HG02610 (cell line): ENCODE results near the gene LTBP4.
"Not testable (repeated sequence)": the region's sequence is repeated elsewhere in the genome, so short reads cannot be mapped to it uniquely, and the experiment has no call there.

Experiments used
- ATAC-seq: cut with Tn5 transposase; IDR thresholded peaks from one replicate; pipeline ENCODE4 v1.9.1; 2021; ENCODE audit warnings: mild to moderate bottlenecking, moderate library complexity; ENCODE audit not compliant: unreplicated experiment

The LTBP4 gene, protein sequence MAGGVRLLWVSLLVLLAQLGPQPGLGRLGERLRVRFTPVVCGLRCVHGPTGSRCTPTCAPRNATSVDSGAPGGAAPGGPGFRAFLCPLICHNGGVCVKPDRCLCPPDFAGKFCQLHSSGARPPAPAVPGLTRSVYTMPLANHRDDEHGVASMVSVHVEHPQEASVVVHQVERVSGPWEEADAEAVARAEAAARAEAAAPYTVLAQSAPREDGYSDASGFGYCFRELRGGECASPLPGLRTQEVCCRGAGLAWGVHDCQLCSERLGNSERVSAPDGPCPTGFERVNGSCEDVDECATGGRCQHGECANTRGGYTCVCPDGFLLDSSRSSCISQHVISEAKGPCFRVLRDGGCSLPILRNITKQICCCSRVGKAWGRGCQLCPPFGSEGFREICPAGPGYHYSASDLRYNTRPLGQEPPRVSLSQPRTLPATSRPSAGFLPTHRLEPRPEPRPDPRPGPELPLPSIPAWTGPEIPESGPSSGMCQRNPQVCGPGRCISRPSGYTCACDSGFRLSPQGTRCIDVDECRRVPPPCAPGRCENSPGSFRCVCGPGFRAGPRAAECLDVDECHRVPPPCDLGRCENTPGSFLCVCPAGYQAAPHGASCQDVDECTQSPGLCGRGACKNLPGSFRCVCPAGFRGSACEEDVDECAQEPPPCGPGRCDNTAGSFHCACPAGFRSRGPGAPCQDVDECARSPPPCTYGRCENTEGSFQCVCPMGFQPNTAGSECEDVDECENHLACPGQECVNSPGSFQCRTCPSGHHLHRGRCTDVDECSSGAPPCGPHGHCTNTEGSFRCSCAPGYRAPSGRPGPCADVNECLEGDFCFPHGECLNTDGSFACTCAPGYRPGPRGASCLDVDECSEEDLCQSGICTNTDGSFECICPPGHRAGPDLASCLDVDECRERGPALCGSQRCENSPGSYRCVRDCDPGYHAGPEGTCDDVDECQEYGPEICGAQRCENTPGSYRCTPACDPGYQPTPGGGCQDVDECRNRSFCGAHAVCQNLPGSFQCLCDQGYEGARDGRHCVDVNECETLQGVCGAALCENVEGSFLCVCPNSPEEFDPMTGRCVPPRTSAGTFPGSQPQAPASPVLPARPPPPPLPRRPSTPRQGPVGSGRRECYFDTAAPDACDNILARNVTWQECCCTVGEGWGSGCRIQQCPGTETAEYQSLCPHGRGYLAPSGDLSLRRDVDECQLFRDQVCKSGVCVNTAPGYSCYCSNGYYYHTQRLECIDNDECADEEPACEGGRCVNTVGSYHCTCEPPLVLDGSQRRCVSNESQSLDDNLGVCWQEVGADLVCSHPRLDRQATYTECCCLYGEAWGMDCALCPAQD (N-terminal part only)

DNA sequence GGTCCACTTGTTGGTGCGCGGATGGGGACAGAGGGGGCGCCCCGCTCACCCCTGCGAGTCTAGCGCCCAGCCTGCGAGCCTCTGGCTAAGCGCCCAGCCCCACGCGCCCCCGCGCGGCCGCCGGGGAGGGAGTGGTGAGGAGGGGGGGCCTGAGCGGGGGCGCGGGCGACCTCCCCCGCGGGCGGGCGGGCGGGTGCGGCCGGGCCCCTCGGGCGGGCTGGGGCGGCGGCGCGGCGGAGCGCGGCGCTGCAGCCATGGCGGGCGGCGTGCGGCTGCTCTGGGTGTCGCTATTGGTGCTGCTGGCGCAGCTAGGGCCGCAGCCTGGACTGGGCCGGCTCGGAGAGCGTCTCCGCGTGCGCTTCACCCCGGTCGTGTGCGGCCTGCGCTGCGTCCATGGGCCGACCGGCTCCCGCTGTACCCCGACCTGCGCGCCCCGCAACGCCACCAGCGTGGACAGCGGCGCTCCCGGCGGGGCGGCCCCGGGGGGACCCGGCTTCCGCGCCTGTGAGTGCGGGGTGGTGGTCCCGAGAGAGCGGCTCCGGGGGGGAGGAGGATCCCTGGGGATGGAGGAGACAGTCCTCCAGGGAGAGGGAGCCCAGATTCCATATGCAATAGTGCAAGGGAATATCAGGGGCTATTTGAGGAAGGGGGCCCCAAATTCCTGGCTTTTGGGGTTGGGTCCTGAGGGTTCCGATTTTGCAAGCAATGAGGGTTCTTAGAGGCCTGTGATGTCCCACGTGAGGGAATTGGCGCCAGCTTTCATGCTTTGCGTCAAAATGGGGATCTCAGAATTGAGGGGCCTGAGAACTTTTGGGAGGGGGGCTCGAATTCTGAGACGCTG, at the start of gene LTBP4:
LTBP4 (plus strand) TSS at position 236 of the 841 bp plus-strand sequence; CDS start at position 255, 19 bp downstream.
- no peak for ATAC-seq

DNA sequence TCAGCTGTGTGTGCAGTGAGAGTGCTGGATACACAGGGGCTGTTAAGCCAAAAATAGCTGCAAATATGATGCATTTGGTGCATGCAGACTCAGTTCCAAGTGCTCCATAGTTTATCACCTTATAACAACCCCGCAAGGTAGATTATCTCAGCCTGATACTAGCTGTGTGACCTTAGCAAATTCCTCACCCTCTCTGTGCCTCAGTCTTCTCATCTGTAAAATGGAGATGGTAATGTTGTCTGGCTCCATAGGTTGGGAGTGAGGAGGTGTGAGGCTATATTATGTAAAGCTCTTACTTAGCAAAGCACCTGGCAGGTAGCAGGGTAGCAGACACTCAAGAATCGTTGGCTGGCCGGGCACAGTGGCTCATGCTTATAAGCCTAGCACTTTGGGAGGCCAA, 48.3 kb upstream of the LTBP4 start:
- ATAC-seq, result no peak

DNA sequence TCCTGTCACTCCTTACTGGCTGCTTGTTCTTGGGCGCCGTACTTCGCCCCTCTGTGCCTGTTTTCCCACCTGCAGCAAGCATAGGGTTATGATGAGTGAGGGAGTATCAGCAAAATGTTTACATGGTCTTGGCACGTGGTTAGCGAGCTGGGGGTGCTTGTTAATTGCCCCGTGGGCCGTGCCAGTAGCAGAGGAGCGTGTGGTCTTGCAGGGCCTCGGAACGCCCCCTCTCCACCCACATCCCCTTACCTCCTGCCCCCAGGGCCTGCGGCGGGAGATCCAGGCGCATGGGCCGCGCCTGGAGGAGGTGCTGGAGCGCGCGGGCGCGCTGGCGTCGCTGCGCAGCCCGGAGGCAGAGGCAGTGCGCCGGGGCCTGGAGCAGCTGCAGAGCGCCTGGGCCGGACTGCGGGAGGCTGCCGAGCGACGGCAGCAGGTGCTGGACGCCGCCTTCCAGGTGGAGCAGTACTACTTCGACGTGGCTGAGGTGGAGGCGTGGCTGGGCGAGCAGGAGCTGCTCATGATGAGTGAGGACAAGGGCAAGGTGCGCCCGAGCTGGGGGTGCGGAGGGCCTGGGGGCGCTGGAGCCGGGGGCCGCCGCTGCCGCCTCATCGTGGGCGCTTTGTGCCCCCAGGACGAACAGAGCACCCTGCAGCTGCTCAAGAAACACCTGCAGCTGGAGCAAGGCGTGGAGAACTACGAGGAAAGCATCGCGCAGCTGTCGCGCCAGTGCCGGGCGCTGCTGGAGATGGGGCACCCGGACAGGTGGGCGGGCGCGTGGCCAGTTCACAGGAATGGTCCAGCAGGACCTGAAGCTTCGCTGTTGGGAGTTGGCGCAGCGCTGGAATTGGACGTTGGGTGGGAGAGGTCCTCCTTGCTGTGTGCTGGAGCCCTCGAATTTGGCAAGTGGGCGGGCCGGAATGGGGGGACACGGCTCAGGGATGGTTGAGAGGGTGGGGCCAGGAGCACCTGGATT, 47.0 kb upstream of the LTBP4 start:
- no peak for ATAC-seq

DNA sequence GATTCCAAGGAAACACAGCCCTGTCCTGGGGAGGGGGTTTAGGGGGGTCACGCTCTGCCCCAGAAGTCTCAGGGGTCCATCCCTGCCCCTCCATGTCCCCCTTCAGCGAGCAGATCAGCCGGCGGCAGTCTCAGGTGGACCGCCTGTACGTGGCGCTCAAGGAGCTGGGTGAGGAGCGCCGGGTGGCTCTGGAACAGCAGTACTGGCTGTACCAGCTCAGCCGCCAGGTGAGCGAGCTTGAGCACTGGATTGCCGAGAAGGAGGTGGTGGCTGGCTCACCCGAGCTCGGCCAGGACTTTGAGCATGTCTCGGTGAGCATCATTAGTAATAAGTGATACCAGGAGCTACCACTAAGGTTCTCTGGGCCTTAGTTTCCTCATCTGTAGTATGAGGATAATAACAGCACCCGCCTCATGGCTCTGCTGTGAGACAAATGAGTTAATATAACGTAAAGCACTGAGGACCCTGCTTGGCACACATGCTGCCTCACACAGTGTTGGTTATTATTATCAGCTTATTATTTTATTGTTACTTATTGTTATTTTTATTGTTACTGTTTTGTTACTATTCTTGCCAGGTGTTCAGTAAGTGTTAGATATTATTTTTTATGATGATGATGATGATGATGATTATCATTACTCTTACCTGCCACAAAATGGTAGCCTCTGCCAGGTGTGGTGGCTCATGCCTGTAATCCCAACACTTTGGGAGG, 45.0 kb upstream of the LTBP4 start:
- ATAC-seq, result no peak

DNA sequence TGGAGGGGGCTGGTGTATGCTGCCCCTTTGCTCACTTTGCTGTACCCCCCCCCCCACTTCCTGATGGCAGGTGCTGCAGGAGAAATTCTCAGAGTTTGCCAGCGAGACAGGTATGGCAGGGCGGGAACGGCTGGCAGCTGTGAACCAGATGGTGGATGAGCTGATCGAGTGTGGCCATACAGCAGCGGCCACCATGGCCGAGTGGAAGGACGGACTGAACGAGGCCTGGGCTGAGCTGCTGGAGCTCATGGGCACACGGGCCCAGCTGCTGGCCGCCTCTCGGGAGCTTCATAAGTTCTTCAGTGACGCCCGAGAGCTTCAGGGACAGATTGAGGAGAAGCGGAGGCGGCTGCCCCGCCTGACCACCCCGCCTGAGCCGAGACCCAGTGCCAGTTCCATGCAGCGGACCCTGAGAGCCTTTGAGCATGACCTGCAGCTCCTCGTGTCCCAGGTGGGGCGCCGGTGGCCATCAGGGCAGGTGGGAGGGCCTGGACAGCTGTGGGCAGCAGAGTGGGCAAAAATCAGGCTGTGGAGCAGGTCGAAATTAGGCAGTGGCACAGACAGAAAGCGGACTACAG, 44.1 kb upstream of the LTBP4 start:
- ATAC-seq, result no peak

DNA sequence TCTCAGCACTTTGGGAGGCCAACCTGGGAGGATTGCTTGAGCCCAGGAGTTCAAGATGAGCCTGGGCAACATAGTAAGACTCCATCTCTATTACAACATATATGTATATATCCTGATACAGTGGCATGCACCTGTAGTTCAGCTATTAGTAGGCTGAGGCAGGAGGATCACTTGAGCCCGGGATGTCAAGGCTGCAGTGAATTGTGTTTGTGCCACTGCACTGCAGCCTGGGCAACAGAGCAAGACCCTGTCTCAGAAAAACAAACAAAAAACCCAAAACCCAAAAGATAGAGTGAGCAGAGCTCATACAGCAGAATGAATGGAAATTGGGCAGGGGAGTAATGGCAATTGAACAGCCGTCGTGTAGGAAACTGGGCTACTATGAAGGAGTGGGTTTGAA, 41.8 kb upstream of the LTBP4 start:
- no peak for ATAC-seq

DNA sequence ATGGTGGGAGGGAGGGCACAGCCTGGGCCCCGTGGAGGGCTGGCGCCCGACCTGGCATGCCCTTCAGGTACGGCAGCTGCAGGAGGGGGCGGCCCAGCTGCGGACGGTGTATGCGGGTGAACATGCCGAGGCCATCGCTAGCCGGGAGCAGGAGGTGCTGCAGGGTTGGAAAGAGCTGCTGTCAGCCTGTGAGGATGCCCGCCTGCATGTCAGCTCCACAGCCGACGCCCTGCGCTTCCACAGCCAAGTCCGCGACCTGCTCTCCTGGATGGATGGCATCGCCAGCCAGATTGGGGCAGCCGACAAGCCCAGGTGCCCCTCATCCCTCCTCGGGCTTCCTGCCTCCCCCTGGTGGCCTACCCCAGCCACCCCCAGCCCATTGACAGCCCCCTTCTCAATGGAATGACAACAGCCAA, 41.1 kb upstream of the LTBP4 start:
- ATAC-seq, result no peak

DNA sequence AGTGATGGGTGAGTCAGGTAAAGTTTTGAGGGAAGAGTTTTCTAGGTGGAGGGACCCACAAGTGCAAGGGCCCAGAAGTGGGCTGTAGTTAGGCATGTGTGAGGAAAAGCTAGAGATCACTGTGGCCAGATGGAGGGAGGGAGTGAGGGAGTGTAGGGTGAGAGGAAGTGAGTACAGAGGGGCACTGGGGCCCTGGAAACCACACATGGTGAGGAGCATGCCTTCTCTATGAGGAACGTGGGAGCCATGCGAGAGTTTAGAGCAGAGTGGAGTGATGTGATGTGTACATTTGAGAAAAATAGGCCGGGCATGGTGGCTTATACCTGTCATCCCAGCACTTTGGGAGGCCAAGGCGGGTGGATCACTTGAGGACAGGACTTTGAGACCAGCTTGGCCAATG, 39.2 kb upstream of the LTBP4 start:
- ATAC-seq, result no peak

DNA sequence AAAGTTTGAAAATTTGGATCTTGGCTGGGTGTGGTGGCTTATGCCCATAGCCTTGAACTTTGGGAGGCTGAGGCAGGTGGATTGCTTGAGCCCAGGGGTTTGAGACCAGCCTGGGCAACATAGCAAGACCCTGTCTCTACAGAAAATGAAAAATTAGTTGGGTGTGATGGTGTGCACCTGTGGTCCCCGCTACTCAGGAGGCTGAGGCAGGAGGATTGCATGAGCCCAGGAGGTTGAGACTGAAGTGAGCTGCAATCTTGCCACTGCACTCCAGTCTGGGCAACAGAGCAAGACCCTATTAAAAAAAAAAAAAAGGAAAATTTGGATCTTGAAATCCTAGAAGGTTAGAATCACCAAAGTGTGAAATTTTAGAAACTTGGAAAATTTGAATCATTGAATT, 36.6 kb upstream of the LTBP4 start:
- ATAC-seq, result not testable (repeated sequence)

DNA sequence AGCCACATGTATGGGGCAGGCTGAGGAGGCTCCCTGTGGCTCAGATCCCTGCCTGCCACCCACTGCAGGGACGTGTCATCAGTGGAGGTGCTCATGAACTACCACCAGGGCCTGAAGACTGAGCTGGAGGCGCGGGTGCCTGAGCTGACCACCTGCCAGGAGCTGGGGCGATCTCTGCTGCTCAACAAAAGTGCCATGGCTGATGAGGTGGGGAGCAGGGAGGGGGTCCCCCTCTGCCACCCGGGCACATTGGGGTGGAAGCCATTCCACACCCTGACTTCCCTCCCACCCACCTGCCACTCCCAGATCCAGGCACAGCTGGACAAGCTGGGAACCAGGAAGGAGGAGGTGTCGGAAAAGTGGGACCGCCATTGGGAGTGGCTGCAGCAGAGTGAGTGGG, 35.8 kb upstream of the LTBP4 start:
- no peak for ATAC-seq

DNA sequence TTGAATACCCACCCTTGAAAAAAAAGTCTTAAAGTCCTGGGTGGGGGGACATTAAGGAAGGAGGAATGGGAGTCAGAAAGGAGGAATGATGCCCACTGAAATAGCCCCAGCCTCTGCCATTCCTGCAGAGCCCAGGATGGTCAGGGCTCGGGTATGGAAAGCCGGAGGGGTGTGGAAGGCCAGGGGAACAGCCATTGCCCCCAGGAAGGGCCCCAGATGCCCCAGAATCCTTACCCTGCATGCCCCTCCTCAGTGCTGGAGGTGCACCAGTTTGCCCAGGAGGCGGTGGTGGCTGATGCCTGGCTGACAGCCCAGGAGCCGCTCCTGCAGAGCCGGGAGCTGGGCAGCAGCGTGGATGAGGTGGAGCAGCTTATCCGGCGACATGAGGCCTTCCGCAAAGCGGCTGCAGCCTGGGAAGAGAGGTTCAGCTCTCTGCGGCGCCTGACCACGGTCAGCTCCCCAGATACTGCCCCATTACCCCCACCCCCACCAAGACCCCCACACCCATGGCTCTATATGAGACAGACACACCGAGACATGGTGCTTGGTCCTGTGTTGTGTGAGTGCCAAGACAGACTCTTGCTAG, 35.2 kb upstream of the LTBP4 start:
- no peak for ATAC-seq

DNA sequence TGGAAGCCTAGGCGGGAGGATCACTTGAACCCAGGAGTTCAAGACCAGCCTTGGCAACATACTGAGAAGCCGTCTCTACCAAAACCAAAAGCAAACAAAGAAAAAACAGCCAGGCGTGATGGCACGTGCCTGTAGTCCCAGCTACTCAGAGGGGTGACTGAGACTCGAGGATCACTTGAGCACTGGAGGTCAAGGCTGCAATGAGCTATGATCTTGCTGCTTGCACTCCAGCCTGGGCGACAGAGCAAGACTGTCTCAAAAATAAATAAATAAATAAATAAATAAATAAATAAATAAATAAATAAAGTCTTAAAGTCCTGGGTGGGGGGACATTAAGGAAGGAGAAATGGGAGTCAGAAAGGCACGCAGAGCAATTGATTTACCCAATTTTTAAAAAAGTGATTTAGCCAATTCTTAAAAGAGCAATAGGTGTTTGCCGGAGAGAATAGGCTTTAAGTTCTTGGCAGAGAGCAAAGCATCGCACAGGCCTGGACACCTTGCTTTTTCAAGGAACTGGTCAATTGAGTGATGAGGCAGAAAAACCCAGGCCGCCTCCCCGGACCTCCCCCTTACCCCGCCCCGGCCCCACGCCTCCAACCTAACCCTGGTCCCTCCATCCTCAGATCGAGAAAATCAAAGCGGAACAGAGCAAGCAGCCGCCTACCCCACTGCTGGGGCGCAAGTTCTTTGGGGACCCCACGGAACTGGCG, 34.0 kb upstream of the LTBP4 start:
- ATAC-seq, result no peak

DNA sequence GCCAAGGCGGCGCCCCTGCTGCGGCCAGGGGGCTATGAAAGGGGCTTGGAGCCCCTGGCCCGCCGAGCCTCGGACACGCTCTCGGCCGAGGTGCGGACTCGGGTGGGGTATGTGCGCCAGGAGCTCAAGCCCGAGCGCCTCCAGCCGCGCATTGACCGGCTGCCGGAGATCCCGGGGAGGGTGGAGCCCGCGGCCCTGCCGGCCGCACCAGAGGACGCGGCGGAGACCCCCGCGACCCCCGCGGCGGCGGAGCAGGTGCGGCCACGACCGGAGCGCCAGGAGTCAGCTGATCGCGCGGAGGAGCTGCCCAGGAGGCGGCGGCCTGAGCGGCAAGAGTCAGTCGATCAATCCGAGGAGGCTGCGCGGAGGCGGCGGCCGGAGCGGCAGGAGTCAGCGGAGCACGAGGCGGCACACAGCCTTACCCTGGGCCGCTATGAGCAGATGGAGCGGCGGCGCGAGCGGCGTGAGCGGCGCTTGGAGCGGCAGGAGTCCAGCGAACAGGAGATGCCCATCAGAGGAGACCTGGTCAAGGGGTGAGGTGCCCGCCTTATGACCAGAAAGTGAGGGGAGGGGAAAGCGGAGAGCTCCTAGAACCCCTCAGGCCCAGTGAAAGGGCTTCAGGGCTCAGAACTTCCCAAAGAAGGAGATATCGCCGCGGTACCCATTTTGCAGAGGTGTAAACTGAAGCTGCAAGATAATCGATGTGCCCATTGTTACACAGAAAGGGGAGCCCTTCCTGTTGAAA, 33.2 kb upstream of the LTBP4 start:
- no peak for ATAC-seq

DNA sequence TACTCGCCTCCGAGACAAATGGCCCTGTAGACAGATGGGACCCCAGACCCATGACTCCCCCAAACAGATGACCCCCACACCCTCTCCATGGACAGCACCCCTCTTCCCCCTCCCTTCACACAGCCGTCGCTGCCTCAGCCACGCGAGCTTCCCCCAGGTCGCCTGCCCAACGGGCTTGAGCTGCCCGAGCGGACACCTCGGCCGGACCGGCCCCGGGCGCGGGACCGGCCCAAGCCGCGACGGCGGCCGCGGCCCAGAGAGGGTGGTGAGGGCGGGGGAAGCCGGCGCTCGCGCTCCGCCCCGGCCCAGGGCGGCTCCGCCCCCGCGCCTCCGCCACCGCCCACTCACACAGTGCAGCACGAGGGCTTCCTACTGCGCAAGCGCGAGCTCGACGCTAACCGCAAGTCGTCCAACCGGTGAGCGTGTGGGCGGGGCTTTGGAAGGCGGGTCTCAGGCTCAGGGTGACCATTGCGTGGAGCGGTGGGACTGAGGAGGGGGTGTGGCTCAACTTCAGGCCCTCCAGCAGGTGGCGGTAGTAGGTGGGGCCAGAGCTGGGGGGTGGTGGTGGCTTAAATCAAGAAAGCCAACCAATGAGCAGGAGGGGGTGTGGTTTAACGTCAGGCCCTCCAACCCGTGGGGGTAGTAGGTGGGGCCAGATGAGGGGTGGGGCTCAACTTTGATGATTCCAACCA, 30.7 kb upstream of the LTBP4 start:
- ATAC-seq, result peak; percentile 76

DNA sequence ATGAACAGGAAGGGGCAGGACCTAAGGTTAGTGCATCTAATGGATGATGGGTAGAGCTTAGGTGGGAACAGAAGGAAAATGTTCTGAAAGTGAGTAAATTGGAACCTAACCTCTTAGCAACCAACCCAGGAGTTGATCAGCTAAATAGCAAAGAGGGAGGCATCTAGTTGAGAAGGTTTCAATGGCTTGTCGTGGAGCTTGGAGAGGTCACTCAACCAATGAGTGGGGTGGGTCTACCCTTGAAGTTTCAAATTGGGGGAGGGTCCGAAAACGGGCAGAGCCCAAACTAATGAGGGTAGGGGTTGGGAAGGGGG, 30.2 kb upstream of the LTBP4 start:
- no peak for ATAC-seq
